MCF 10A (cell line): Measurements from ENCODE around the gene ZNF81. TPM values are rescaled to one million over a fixed set of nuclear protein-coding genes. Genes with fewer than 3 reads are reported as not detected.
A peak's percentile ranks its signal among the peaks of the same experiment; 100 is the strongest.

ENCODE experiments used
- BruUV-seq: library from RNA; stranded (reverse); fragments of 400-500 nt; replicated peaks from 2 replicates; lab custom pipeline; 2021; lab: Mats Ljungman, UMichigan
- CTCF ChIA-PET: fragments of 300-600 bp; sonication (Branson Sonifier 250); formaldehyde crosslinking; extraction: SDS; loops from one replicate; lab custom pipeline; 2021; ENCODE audit warnings: antibody characterized with exemption, inconsistent platforms; lab: Yijun Ruan, JAX
- POLR2A ChIA-PET: fragments of 300-600, 350-650 bp; sonication (Branson Sonifier 250); formaldehyde crosslinking; extraction: SDS; loops from one replicate; lab custom pipeline; 2020; ENCODE audit warnings: antibody characterized with exemption, inconsistent platforms; lab: Yijun Ruan, JAX
- DNase-seq: peaks from one replicate; pipeline ENCODE4 v3.0.0-alpha.2; 2018; ENCODE audit not compliant: unreplicated experiment
- H3K27ac Mint-ChIP-seq: one replicate; pipeline ENCODE4 v1.8.0; 2022; ENCODE audit warnings: mild to moderate bottlenecking, low read depth, mixed read lengths; ENCODE audit not compliant: unreplicated experiment
- H3K27me3 Mint-ChIP-seq: one replicate; pipeline ENCODE4 v1.8.0; 2022; ENCODE audit warnings: mixed read lengths; ENCODE audit not compliant: insufficient read depth, unreplicated experiment
- H3K36me3 Mint-ChIP-seq: one replicate; pipeline ENCODE4 v1.8.0; 2022; ENCODE audit warnings: mild to moderate bottlenecking, moderate library complexity, mixed read lengths; ENCODE audit not compliant: insufficient read depth, unreplicated experiment
- H3K4me1 Mint-ChIP-seq: one replicate; pipeline ENCODE4 v1.8.0; 2022; ENCODE audit warnings: mixed read lengths; ENCODE audit not compliant: insufficient read depth, unreplicated experiment
- H3K4me3 Mint-ChIP-seq: one replicate; pipeline ENCODE4 v1.8.0; 2022; ENCODE audit warnings: mild to moderate bottlenecking, moderate library complexity, mixed read lengths; ENCODE audit not compliant: unreplicated experiment
- H3K9me3 Mint-ChIP-seq: one replicate; pipeline ENCODE4 v1.8.0; 2022; ENCODE audit warnings: mixed read lengths; ENCODE audit not compliant: unreplicated experiment
- CTCF ChIP-seq: fragments of 200-600 bp; IDR thresholded peaks from one replicate; pipeline ENCODE4 v1.8.0; 2022; ENCODE audit warnings: antibody characterized with exemption, mild to moderate bottlenecking; ENCODE audit not compliant: unreplicated experiment
- intact Hi-C: fragments of 100-400 bp; cut with micrococcal nuclease; formaldehyde crosslinking; loops from 2 replicates; pipeline ENCODE4 v1.14.1; 2022
- total RNA-seq: library from RNA; stranded (reverse); gene quantifications from 2 replicates; pipeline ENCODE4 v1.2.3, GENCODE V29; 2022

Gene ZNF81
- total RNA-seq, 1 experiment from 2014 or later, result 7.5 TPM

- H3K36me3 Mint-ChIP-seq, result no peaks in the 10 kb centered on the region
- H3K4me3 Mint-ChIP-seq, result no peak overlapping the region
- ChIA-PET CTCF (interaction anchor here (0.7 to 1.2 kb wide), 2 partner anchors 199 to 204 kb away, joined by 6 to 7 read pairs; no protein-coding TSS in a partner anchor), POLR2A (no interaction called here)
- no peak for DNase-seq
- H3K4me1 Mint-ChIP-seq, result no peaks in the 10 kb centered on the region
- BruUV-seq, result no TSS peak
- intact Hi-C loops, result no loop called here
- no peak overlapping the region for H3K27ac Mint-ChIP-seq
- H3K9me3 Mint-ChIP-seq, result peaks cover 3% of the 10 kb centered on the region
- H3K27me3 Mint-ChIP-seq, result no peaks in the 10 kb centered on the region
- no peak for TF ChIP-seq CTCF
These were observed 7.7 kb upstream of the ZNF81 start for GRCh38 chrX:47828984-47829383.

GRCh38 chrX:47831788-47832187 lies 4.9 kb upstream of the ZNF81 start:
- ChIA-PET CTCF (interaction anchor here (0.6 to 3.2 kb wide), 11 partner anchors 9 to 737 kb away, joined by 3 to 14 read pairs (median 4); no protein-coding TSS in a partner anchor), POLR2A (interaction anchor here (0.6 to 2.3 kb wide), 2 partner anchors 10 to 292 kb away, joined by 3 to 5 read pairs; no protein-coding TSS in a partner anchor)
- Mint-ChIP-seq H3K4me3 (no peak overlapping the region), H3K4me1 (peaks cover 5% of the 10 kb centered on the region), H3K27ac (no peak overlapping the region), H3K36me3 (no peaks in the 10 kb centered on the region), H3K9me3 (no peaks in the 10 kb centered on the region), H3K27me3 (no peaks in the 10 kb centered on the region)
- intact Hi-C loops, result loop anchor here (1.0 kb wide), 1 partner anchor 195 kb away; no protein-coding TSS in a partner anchor
- peak; percentile 48 for TF ChIP-seq CTCF
- peak; percentile 66 for DNase-seq
- no TSS peak for BruUV-seq

GRCh38 chrX:47838361-47838760 lies 1.7 kb downstream of the ZNF81 start:
- CTCF ChIA-PET, result no interaction called here
- H3K27ac Mint-ChIP-seq, result no peak overlapping the region
- H3K27me3 Mint-ChIP-seq, result no peaks in the 10 kb centered on the region
- peaks cover 4% of the 10 kb centered on the region for H3K9me3 Mint-ChIP-seq
- H3K4me3 Mint-ChIP-seq, result no peak overlapping the region
- DNase-seq, result no peak
- POLR2A ChIA-PET, result interaction anchor here (1.2 kb wide), 1 partner anchor 9 kb away, joined by 5 read pairs; no protein-coding TSS in a partner anchor
- H3K36me3 Mint-ChIP-seq, result peaks cover 10% of the 10 kb centered on the region
- intact Hi-C loops, result no loop called here
- BruUV-seq, result no TSS peak
- peaks cover 5% of the 10 kb centered on the region for H3K4me1 Mint-ChIP-seq
- no peak for TF ChIP-seq CTCF

GRCh38 chrX:47840111-47840510 lies 3.4 kb downstream of the ZNF81 start:
- no TSS peak for BruUV-seq
- intact Hi-C loops, result no loop called here
- H3K27me3 Mint-ChIP-seq, result no peaks in the 10 kb centered on the region
- H3K9me3 Mint-ChIP-seq, result peaks cover 7% of the 10 kb centered on the region
- no peak for DNase-seq
- no peak overlapping the region for H3K27ac Mint-ChIP-seq
- no peak for TF ChIP-seq CTCF
- H3K36me3 Mint-ChIP-seq, result peaks cover 13% of the 10 kb centered on the region
- POLR2A ChIA-PET, result no interaction called here
- peaks cover 5% of the 10 kb centered on the region for H3K4me1 Mint-ChIP-seq
- H3K4me3 Mint-ChIP-seq, result no peak overlapping the region
- CTCF ChIA-PET, result no interaction called here
